H9 (cell line): ENCODE results near the gene PIM3. TPM values are rescaled to one million over a fixed set of nuclear protein-coding genes. Genes with fewer than 3 reads are reported as not detected.

Experiments used
- DNase-seq: peaks from one replicate; pipeline ENCODE4 v3.0.0-alpha.2; 2017
- H2AFZ ChIP-seq: one replicate; pipeline ENCODE4 v1.6.1; 2013; ENCODE audit warnings: mild to moderate bottlenecking, low read length, control low read depth, moderate library complexity
- H2AK5ac ChIP-seq: 2 replicates; pipeline ENCODE4 v1.6.1; 2013; ENCODE audit warnings: low read length, control low read depth, mixed read lengths; ENCODE audit not compliant: insufficient read length
- H2BK120ac ChIP-seq: one replicate; pipeline ENCODE4 v1.6.1; 2013; ENCODE audit warnings: low read depth, mild to moderate bottlenecking, low read length, control low read depth, inconsistent platforms; ENCODE audit not compliant: poor library complexity, severe bottlenecking
- H2BK12ac ChIP-seq: 2 replicates; pipeline ENCODE4 v1.6.1; 2013; ENCODE audit warnings: low read length, control low read depth, mixed read lengths, low read depth; ENCODE audit not compliant: insufficient read length
- H2BK15ac ChIP-seq: 2 replicates; pipeline ENCODE4 v1.6.1; 2013; ENCODE audit warnings: low read depth, low read length, control low read depth
- H2BK20ac ChIP-seq: one replicate; pipeline ENCODE4 v1.6.1; 2013; ENCODE audit warnings: low read depth, mild to moderate bottlenecking, low read length, control low read depth, inconsistent platforms; ENCODE audit not compliant: poor library complexity, severe bottlenecking
- H2BK5ac ChIP-seq: 2 replicates; pipeline ENCODE4 v1.6.1; 2013; ENCODE audit warnings: low read length, control low read depth, mixed read lengths; ENCODE audit not compliant: insufficient read length
- H3K14ac ChIP-seq: 2 replicates; pipeline ENCODE4 v1.6.1; 2013; ENCODE audit warnings: low read length, control low read depth; ENCODE audit not compliant: insufficient read depth
- H3K18ac ChIP-seq: 2 replicates; pipeline ENCODE4 v1.6.1; 2013; ENCODE audit warnings: low read depth, mild to moderate bottlenecking, mixed read lengths, low read length, control low read depth; ENCODE audit not compliant: insufficient read length
- H3K23ac ChIP-seq: 2 replicates; pipeline ENCODE4 v1.6.1; 2013; ENCODE audit warnings: low read length, control low read depth, mixed read lengths, low read depth; ENCODE audit not compliant: insufficient read length
- H3K23me2 ChIP-seq: 2 replicates; pipeline ENCODE4 v1.6.1; 2013; ENCODE audit warnings: low read depth, mild to moderate bottlenecking, mixed read lengths, low read length, control low read depth; ENCODE audit not compliant: insufficient read length, poor library complexity, severe bottlenecking
- H3K27ac ChIP-seq: 2 replicates; pipeline ENCODE4 v1.5.1; 2013; ENCODE audit warnings: low read length, control low read depth, mixed read lengths, low read depth; ENCODE audit not compliant: insufficient read length
- H3K27me3 ChIP-seq: 2 replicates; pipeline ENCODE4 v1.6.1; 2013; ENCODE audit warnings: low read length, control low read depth, inconsistent platforms; ENCODE audit not compliant: insufficient read depth
- H3K4ac ChIP-seq: 2 replicates; pipeline ENCODE4 v1.6.1; 2013; ENCODE audit warnings: low read depth, mild to moderate bottlenecking, control low read depth, inconsistent platforms, low read length, moderate library complexity
- H3K4me1 ChIP-seq: 2 replicates; pipeline ENCODE4 v1.6.1; 2013; ENCODE audit warnings: low read length, control low read depth, inconsistent platforms; ENCODE audit not compliant: insufficient read depth
- H3K4me2 ChIP-seq: 2 replicates; pipeline ENCODE4 v1.6.1; 2013; ENCODE audit warnings: low read length, control low read depth, mixed read lengths; ENCODE audit not compliant: insufficient read length, insufficient read depth
- H3K56ac ChIP-seq: 2 replicates; pipeline ENCODE4 v1.6.1; 2013; ENCODE audit warnings: low read depth, mild to moderate bottlenecking, mixed read lengths, low read length, control low read depth; ENCODE audit not compliant: insufficient read length
- H3K79me1 ChIP-seq: 2 replicates; pipeline ENCODE4 v1.6.1; 2013; ENCODE audit warnings: low read depth, mild to moderate bottlenecking, moderate library complexity, low read length, control low read depth, inconsistent platforms; ENCODE audit not compliant: insufficient read depth, poor library complexity, severe bottlenecking
- H3K79me2 ChIP-seq: 2 replicates; pipeline ENCODE4 v1.6.1; 2013; ENCODE audit warnings: low read length, control low read depth, inconsistent platforms; ENCODE audit not compliant: insufficient read depth
- H3K9ac ChIP-seq: 2 replicates; pipeline ENCODE4 v1.6.1; 2013; ENCODE audit warnings: low read length, control low read depth, mixed read lengths; ENCODE audit not compliant: insufficient read length; ENCODE audit errors: extremely low read depth
- H3K9me3 ChIP-seq: one replicate; pipeline ENCODE4 v1.6.1; 2013; ENCODE audit warnings: low read depth, low read length, inconsistent platforms; ENCODE audit not compliant: control insufficient read depth
- H3T11ph ChIP-seq: one replicate; pipeline ENCODE4 v1.6.1; 2013; ENCODE audit warnings: mild to moderate bottlenecking, low read length, control low read depth, inconsistent platforms
- H4K20me1 ChIP-seq: one replicate; pipeline ENCODE4 v1.6.1; 2013; ENCODE audit not compliant: control insufficient read depth, insufficient read length, insufficient read depth
- H4K5ac ChIP-seq: 2 replicates; pipeline ENCODE4 v1.6.1; 2013; ENCODE audit warnings: low read depth, mild to moderate bottlenecking, mixed read lengths, low read length, control low read depth; ENCODE audit not compliant: insufficient read length
- H4K8ac ChIP-seq: replicated peaks from 2 replicates; pipeline ENCODE4 v1.6.1; 2013; ENCODE audit warnings: low read length, control low read depth, mixed read lengths, low read depth; ENCODE audit not compliant: insufficient read length
- H4K91ac ChIP-seq: 2 replicates; pipeline ENCODE4 v1.6.1; 2013; ENCODE audit warnings: low read depth, mild to moderate bottlenecking, moderate library complexity, mixed read lengths, low read length, control low read depth; ENCODE audit not compliant: insufficient read length
- H3K27ac Mint-ChIP-seq, 3 experiments: 2 replicates in 2 of 3; 3 replicates in 1 of 3; pipeline ENCODE4 v1.8.0; 2020 to 2021; ENCODE audit warnings: mixed read lengths in 3 of 3, mild to moderate bottlenecking in 1 of 3, moderate library complexity in 1 of 3
- H3K27me3 Mint-ChIP-seq: 2 replicates; pipeline ENCODE4 v1.8.0; 2021; ENCODE audit warnings: low read depth, mild to moderate bottlenecking, moderate library complexity, mixed read lengths
- H3K36me3 Mint-ChIP-seq, 3 experiments: 2 replicates in 2 of 3; 3 replicates in 1 of 3; pipeline ENCODE4 v1.8.0; 2020 to 2021; ENCODE audit warnings: low read depth in 3 of 3, mixed read lengths in 3 of 3; ENCODE audit not compliant: insufficient read depth in 1 of 3
- H3K4me1 Mint-ChIP-seq, 2 experiments: 2 replicates each; pipeline ENCODE4 v1.8.0; 2020; ENCODE audit warnings: mixed read lengths in 2 of 2
- H3K4me3 Mint-ChIP-seq, 2 experiments: 2 replicates in 1 of 2; 3 replicates in 1 of 2; pipeline ENCODE4 v1.8.0; 2020 to 2021; ENCODE audit warnings: mild to moderate bottlenecking in 2 of 2, mixed read lengths in 2 of 2, moderate library complexity in 1 of 2
- H3K9me3 Mint-ChIP-seq, 2 experiments: 2 replicates in 1 of 2; 3 replicates in 1 of 2; pipeline ENCODE4 v1.8.0; 2020; ENCODE audit warnings: mild to moderate bottlenecking in 2 of 2, mixed read lengths in 2 of 2, moderate library complexity in 1 of 2
- CTCF ChIP-seq: fragments of 200-600 bp; sonication (generic); conservative IDR thresholded peaks from 3 replicates; pipeline ENCODE4 v1.8.0; 2021; ENCODE audit warnings: antibody characterized with exemption, mild to moderate bottlenecking
- WGBS: extraction: QIAGEN DNeasy Blood & Tissue Kit; methylation state at CpG from one replicate; pipeline ENCODE4 v1.1.7; 2013; ENCODE audit warnings: missing lambda C conversion rate, low lambda C conversion rate, mixed read lengths; ENCODE audit not compliant: insufficient read length; ENCODE audit errors: extremely low coverage; 5-methylcytosine and 5-hydroxymethylcytosine counted together
- total RNA-seq: library from RNA; stranded (reverse); gene quantifications from 2 replicates; pipeline ENCODE4 v1.2.1, GENCODE V29; 2021

Gene PIM3
- total RNA-seq, 1 experiment from 2014 or later: 43.4 TPM

GRCh38 chr22:49997251-49997599 lies 36.7 kb downstream of the PIM3 start:
- H3K79me2 ChIP-seq: no peaks in the 10 kb centered on the region
- H3K4me1 ChIP-seq: no peaks in the 10 kb centered on the region
- no peaks in the 10 kb centered on the region for H3K9me3 ChIP-seq
- no peak overlapping the region for H4K8ac ChIP-seq
- no peak overlapping the region for H2AFZ ChIP-seq
- H3K4me2 ChIP-seq: no peak overlapping the region
- no peak overlapping the region for H2BK20ac ChIP-seq
- peaks cover 4% of the 10 kb centered on the region for H3K23me2 ChIP-seq
- no peak overlapping the region for H4K5ac ChIP-seq
- no peaks in the 10 kb centered on the region for H3K79me1 ChIP-seq
- H2AK5ac ChIP-seq: no peak overlapping the region
- Mint-ChIP-seq H3K27me3 (peaks cover 40% of the 10 kb centered on the region), H3K4me3 (no peak overlapping the region), H3K4me1 (peaks cover 14 to 19% of the 10 kb centered on the region in 2 experiments; a peak in 3 of 4 replicates), H3K9me3 (peaks cover under 1 to 4% of the 10 kb centered on the region in 2 experiments), H3K27ac (no peak overlapping the region), H3K36me3 (no peaks in the 10 kb centered on the region; a peak in 1 of 7 replicates)
- H2BK5ac ChIP-seq: no peak overlapping the region
- TF ChIP-seq CTCF: no peak
- H3T11ph ChIP-seq: no peak overlapping the region
- no peak overlapping the region for H3K9ac ChIP-seq
- no peaks in the 10 kb centered on the region for H4K20me1 ChIP-seq
- H2BK15ac ChIP-seq: no peak overlapping the region
- peaks cover 9% of the 10 kb centered on the region; the same call in 1 of the 2 replicates for H3K27me3 ChIP-seq
- H3K4ac ChIP-seq: no peak overlapping the region
- no peak for DNase-seq
- no peak overlapping the region for H3K27ac ChIP-seq
- no peak overlapping the region for H2BK120ac ChIP-seq
- no peak overlapping the region; the same call in 1 of the 2 replicates for H3K14ac ChIP-seq
- no peak overlapping the region for H3K56ac ChIP-seq
- H4K91ac ChIP-seq: no peak overlapping the region
- H2BK12ac ChIP-seq: no peak overlapping the region
- no peak overlapping the region for H3K18ac ChIP-seq
- WGBS: no CpG with 5 or more reads among the region's 12 CpGs
- H3K23ac ChIP-seq: no peak overlapping the region
